Measurements from ENCODE around the gene ECSIT.
"Not testable (repeated sequence)": the region's sequence is repeated elsewhere in the genome, so short reads cannot be mapped to it uniquely, and the experiment has no call there.

Gene ECSIT

DNA sequence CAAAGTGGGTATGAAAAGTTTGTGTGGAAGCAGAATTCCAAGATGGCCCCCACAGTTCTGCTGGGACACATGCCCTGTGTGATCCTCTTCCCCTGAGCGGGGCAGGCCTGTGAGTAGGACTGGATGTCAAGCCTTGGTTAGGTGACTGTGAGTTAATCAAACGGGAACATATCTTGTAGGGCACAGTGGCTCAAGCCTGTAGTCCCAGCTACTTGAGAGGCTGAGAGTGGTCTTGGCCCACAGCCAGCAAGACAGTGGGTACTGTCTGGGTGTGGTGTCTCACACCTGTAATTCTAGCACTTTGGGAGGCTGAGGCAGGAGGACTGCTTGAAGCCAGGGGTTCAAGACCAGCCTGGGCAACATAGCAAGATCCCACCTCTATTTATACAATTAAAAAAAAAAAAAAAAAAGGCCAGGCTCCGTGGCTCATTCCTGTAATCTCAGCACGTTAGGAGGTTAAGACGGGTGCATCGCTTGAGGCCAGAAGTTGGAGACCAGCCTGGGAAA, 29.7 kb downstream of the ECSIT start:
- DNase-seq: no peak

- DNase-seq: peak; percentile 58 to 62
Measured at GRCh38 chr19:11496391-11497163, 32.4 kb downstream of the ECSIT start.

DNA sequence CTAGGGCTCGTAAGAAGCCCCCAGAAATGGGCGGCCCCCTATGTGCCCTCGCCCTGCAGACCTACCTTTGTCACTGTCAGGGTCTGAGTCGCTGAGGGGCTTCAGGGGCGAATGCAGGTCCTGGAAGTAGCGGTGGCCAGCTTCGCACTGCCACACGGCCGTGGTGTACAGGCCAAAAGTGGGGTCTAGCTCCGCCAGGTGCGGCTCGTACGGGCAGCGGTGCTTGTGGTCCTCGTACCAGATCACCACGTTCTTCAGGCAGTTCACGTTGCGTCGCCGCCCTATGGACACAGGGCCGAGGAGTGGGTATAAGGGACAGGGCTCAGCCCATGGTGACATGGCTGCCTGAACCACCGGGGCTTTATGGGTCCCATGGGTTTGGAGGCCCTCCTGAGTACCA, 33.0 kb downstream of the ECSIT start:
- DNase-seq: no peak

GRCh38 chr19:11495481-11495880, 33.5 kb downstream of the ECSIT start:
- DNase-seq: no peak

DNA sequence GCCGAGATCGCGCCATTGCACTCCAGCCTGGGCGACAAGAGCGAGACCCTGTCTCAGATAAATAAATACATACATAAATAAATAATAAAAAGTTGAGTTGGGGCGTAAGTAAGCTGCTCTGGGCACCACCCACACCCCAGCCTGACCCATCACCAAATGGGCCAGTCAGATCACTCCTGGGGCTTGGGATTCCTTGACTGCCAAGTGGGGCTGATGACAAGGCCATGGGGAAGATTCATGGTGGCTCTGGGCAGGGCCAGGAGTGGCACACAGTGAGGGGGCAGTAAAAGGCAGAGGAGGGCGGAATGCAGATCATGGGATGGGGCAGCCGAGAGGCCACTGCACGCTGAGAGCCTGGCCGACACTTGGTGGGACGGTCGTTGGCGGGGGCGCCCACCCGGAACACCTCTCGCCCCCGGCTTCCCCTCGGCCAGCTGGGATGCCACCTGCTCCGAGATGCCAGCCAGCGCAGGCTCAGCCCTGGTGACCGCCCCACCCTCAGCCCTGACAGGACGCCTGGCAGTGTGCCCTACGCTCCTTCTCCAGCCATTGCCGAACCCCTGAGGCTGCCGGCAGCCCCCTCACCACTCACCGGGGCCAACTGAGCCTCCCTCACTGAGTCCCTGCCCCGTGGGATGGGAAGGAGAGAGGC, 34.2 kb downstream of the ECSIT start:
- DNase-seq: no peak

DNA sequence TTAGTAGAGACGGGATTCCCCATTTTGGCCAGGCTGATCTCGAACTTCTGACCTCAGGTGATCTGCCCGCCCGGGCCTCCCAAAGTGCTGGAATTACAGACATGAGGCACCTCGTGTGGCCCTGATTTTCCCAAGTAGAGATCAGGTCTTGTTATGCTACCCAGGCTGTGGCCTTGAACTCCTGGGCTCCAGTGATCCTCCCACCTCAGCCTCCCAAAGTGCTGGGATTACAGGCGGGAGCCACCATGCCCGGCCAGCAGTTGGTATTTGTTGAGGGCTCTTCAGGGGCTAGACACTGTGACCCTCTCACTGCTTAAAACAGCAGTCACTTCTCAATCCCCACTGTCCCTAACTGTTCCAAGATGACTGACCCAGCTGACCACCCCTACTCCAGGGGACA, 39.6 kb downstream of the ECSIT start:
- no peak for DNase-seq

GRCh38 chr19:11486661-11487503, 42.1 kb downstream of the ECSIT start:
- no peak for DNase-seq

DNA sequence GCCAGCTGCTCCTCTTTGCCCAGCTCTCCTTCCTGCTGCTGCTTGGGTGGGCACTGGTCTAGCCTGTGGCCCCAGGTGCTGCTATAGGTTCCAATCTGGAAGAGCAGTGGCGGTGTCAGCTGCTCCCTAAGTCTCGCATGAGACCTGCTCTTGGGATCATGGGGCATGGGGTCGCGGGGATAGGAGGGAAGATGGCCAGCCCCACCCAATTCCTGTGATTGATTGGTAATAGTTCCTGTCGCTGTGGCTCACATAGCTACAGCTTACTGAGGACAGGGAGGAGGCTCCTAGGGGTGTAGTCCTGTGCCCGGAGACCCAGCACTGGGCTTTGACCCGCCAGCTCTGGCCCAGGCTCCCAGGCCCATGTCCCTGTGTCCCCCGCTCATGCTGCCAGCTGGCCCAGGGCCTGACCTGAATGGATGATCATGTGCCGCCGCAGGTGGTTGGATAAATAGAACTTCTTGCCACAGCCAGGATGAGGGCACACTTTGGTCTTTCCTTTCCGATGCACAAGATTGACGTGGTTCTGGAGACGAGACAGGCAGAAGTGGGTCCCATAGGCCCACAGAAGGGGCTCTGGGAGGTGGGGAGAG, 43.6 kb downstream of the ECSIT start:
- no peak for DNase-seq

DNA sequence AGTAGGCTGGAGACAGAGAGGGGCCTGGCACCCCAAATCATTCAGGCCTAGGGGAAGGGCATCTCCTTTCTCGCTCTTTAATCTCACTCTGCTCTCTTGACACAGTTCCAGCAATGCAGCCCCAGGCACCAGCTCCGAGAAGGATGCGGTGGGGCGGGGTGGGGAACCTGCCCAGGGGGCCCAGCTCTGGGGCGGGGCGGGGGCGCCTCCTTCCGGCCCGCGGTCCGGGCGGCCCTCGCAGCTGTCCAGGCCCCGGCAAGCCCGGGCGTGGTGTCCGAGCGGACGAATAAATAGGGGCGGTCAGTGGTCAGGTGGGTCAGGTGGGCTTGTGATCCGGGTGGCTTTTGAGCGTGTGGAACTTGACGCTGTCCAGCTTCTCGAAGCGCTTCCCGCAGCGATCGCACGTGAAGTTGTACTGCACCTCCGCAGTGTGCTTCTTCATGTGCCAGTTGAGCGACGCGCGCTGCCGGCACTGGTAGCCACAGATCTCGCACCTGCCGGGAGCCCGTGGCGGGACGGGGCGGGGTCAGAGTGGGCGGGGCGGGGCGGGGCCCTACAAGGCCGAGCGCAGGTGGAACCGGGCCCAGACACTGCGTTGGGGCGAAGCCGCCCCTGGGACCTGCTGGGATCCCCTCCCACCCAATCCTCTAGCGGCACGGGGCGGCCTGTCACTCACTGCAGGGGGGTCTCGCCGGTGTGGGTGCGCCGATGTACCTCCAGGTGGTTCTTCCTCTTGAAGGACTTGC, 45.4 kb downstream of the ECSIT start:
- DNase-seq: no peak

GRCh38 chr19:11482384-11483050, 46.4 kb downstream of the ECSIT start:
- peak; percentile 70 to 71 for DNase-seq

GRCh38 chr19:11481534-11482383, 47.2 kb downstream of the ECSIT start:
- DNase-seq: peak; percentile 53 to 62

- DNase-seq: no peak
Measured at GRCh38 chr19:11480715-11481533, 48.0 kb downstream of the ECSIT start, which contains the start of gene ELAVL3. TSS of gene ELAVL3 (minus strand) at chr19:11481046. CDS start at chr19:11480608, 438 bp downstream.

DNA sequence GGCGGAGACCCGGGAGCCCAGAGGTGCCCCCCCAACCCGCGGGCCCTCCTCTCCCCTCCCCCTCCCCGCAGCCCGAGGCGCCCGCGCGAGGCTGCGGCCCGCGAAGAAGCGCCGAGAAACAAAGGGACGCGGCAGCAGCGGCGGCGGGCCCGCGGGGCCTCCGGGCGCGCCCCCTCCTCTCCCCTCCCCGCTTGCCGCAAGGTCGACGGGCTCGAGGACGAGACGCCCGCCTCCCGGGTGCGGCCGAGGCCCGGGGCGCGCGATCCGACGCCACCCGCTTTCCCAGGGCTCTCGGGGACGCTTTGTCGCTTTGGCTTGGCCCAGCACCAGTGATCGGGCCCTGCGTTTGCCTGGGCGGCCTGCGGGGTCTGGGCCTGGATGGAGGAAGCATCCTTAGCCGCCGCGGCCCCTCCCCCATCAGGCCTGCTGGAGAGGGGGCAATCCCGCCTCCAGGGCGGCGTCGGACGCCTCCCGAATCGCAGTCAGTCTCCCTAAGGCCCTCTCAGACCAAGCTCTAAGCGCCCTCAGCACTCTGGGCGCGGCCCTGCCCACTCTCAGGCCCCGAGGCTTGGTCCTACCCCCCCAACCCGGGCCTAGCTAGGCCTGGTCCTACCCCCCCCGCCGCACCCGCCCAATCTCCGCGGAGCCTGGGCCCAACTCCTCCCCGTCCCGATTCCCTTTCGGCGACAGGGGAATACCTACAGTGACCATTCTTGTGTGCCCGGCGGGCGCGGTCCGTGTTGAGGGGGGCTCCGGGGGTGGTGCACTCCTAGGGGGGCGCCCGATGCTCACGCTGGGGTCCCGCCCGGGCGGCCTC, 48.8 kb downstream of the ECSIT start:
- DNase-seq: no peak

DNA sequence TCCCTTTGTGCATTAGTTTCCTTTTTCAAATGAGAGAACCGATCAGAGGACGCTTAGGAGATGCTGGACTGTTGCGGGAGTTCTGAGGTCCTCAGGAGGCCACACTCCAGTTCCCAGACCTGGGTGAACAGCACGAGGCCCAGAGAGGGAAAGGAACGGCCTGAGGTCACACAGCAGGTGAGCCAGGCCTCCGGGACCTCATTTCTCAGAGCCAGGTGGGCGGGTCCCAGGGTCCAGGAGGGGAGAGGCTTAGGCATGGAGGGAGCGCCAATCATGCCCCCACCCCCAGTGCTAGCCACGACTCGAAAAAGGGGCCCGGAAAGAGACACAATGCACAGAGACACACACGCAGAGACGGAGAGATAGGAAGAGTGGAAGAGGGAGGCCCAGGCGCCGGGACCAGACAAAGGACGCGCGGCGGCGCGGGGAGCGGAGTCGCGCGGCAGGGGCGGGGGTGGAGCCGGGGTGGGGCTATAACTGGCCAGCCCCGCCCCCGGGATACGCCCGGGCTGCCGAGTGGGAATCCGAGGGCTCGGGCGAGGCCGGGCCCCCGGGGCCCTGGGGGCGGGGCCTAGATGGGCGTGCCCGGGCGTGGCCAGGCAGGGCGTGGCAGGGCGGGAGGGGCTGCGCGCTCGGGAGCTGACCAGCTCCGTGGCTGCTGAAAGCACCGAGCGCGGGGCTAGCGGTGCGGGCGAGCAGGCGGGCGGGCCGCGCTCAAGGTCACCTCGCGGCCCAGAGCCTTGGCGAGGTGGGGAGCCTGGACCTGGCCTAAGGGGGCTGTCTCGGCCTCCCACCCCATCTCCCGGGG, 49.6 kb downstream of the ECSIT start:
- DNase-seq: no peak

GRCh38 chr19:11478167-11479089, 50.5 kb downstream of the ECSIT start:
- no peak for DNase-seq

DNA sequence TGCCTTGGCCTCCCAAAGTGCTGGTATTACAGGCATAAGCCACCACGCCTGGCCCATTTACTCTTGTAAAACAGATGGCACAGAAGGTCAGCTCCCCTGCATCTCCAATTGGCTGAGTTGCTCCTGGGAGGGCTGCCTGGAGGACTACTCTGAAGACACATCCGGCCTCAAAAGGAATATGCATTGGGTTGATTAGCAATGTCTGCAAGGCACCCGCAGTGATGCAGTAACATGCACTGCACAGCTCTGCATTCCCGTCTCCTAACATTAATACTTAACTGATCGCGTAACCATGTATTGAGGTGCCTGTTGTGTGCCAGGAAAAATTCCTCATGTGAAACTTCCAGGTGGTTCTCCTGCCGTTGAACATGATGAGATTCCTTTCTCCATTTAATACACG, 53.1 kb downstream of the ECSIT start:
- no peak for DNase-seq

- DNase-seq: not testable (repeated sequence)
Measured at GRCh38 chr19:11475343-11475742, 53.6 kb downstream of the ECSIT start.

Data from activated CD4-positive, alpha-beta T cell treated with anti-CD3 and anti-CD28 coated beads, Interleukin-2, amount 50 U/mL, for 4 hours (primary cell).